ENCODE data around the gene COL3A1. TPM values are rescaled to one million over a fixed set of nuclear protein-coding genes. Genes with fewer than 3 reads are reported as not detected.

Gene COL3A1
- 0.09 to 0.21 TPM (median 0.20 TPM) in 5 replicates for total RNA-seq (2022; extraction: Qiagen RNA extraction)

GRCh38 chr2:188974164-188974563 lies at the start of gene COL3A1:
Gene COL3A1 (plus strand): TSS chr2:188974373. CDS start chr2:188974490, 117 bp downstream.

Other genes starting within 250 kb of the COL3A1 start
- 42.0 to 88.9 TPM (median 68.8 TPM) in 5 replicates for gene COL5A2, start 205.4 kb downstream of the COL3A1 start, total RNA-seq (2022; extraction: Qiagen RNA extraction)

Measured in A549 treated with Hydrocortisone at 1 μM for 4 hours (cell line).